ENCODE data around the gene FAF2.

Gene FAF2

GRCh38 chr5:176508603-176509002 is 60.4 kb downstream of the FAF2 start:
- Histone ChIP-seq H3K79me2 (ENCODE audit: insufficient read depth, low read length) (no peaks in the 10 kb centered on the region), H4K20me1 (ENCODE audit: insufficient read depth, low read length) (peaks cover 3% of the 10 kb centered on the region; the same call in 1 of the 2 replicates), H3K4me1 (ENCODE audit: insufficient read depth, low read length) (no peaks in the 10 kb centered on the region), H3K9ac (ENCODE audit: low read depth, low read length) (no peak overlapping the region), H3K4me2 (ENCODE audit: insufficient read depth, low read length) (no peak overlapping the region), H2AFZ (ENCODE audit: low read depth, low read length) (no peak overlapping the region), H3K9me3 (ENCODE audit: insufficient read depth, low read length, severe bottlenecking) (no peaks in the 10 kb centered on the region), H3K27me3 (ENCODE audit: insufficient read depth, low read length, poor library complexity) (no peaks in the 10 kb centered on the region), H3K36me3 (ENCODE audit: insufficient read depth, low read length) (peaks cover 60% of the 10 kb centered on the region), H3K4me3 (ENCODE audit: low read depth in 1 of 2, low read length in 2 of 2) (no peak overlapping the region), H3K27ac (ENCODE audit: low read length) (no peak overlapping the region)
- DNase-seq, result no peak
- ATAC-seq (ENCODE audit: insufficient read depth, low read depth), result no peak
- TF ChIP-seq EZH2 (IDR thresholded peaks at IDR 0.05; ENCODE audit: borderline replicate concordance, low read depth, low read length, severe bottlenecking), result no peak
- no peak for TF ChIP-seq CTCF (IDR thresholded peaks at IDR 0.05; ENCODE audit: borderline replicate concordance, extremely low read depth, low read length, poor library complexity, severe bottlenecking)

GRCh38 chr5:176513788-176514187 is 65.6 kb downstream of the FAF2 start:
- DNase-seq (no peak), ATAC-seq (ENCODE audit: insufficient read depth, low read depth) (no peak)
- no peaks in the 10 kb centered on the region for H3K4me1 ChIP-seq (ENCODE audit: insufficient read depth, low read length)
- no peaks in the 10 kb centered on the region for H3K79me2 ChIP-seq (ENCODE audit: insufficient read depth, low read length)
- peaks cover 9% of the 10 kb centered on the region for H3K36me3 ChIP-seq (ENCODE audit: insufficient read depth, low read length)
- H3K27me3 ChIP-seq (ENCODE audit: insufficient read depth, low read length, poor library complexity), result no peaks in the 10 kb centered on the region
- H3K4me3 ChIP-seq (ENCODE audit: low read depth in 1 of 2, low read length in 2 of 2), result no peak overlapping the region
- no peak overlapping the region for H2AFZ ChIP-seq (ENCODE audit: low read depth, low read length)
- no peaks in the 10 kb centered on the region; the same call in 1 of the 2 replicates for H4K20me1 ChIP-seq (ENCODE audit: insufficient read depth, low read length)
- no peak overlapping the region for H3K27ac ChIP-seq (ENCODE audit: low read length)
- no peak for TF ChIP-seq EZH2 (IDR thresholded peaks at IDR 0.05; ENCODE audit: borderline replicate concordance, low read depth, low read length, severe bottlenecking)
- TF ChIP-seq CTCF (IDR thresholded peaks at IDR 0.05; ENCODE audit: borderline replicate concordance, extremely low read depth, low read length, poor library complexity, severe bottlenecking), result no peak
- no peak overlapping the region for H3K9ac ChIP-seq (ENCODE audit: low read depth, low read length)
- no peak overlapping the region for H3K4me2 ChIP-seq (ENCODE audit: insufficient read depth, low read length)
- no peaks in the 10 kb centered on the region for H3K9me3 ChIP-seq (ENCODE audit: insufficient read depth, low read length, severe bottlenecking)

- H3K4me3 ChIP-seq (ENCODE audit: low read depth in 1 of 2, low read length in 2 of 2), result no peak overlapping the region
- no peak for DNase-seq
- H3K79me2 ChIP-seq (ENCODE audit: insufficient read depth, low read length), result no peaks in the 10 kb centered on the region
- H3K4me1 ChIP-seq (ENCODE audit: insufficient read depth, low read length), result no peaks in the 10 kb centered on the region
- no peaks in the 10 kb centered on the region for H3K27me3 ChIP-seq (ENCODE audit: insufficient read depth, low read length, poor library complexity)
- no peak overlapping the region for H3K4me2 ChIP-seq (ENCODE audit: insufficient read depth, low read length)
- no peak for ATAC-seq (ENCODE audit: insufficient read depth, low read depth)
- H3K36me3 ChIP-seq (ENCODE audit: insufficient read depth, low read length), result peaks cover 3% of the 10 kb centered on the region
- H3K27ac ChIP-seq (ENCODE audit: low read length), result no peak overlapping the region
- no peaks in the 10 kb centered on the region for H4K20me1 ChIP-seq (ENCODE audit: insufficient read depth, low read length)
- no peak overlapping the region for H2AFZ ChIP-seq (ENCODE audit: low read depth, low read length)
- no peak for TF ChIP-seq EZH2 (IDR thresholded peaks at IDR 0.05; ENCODE audit: borderline replicate concordance, low read depth, low read length, severe bottlenecking)
- no peak for TF ChIP-seq CTCF (IDR thresholded peaks at IDR 0.05; ENCODE audit: borderline replicate concordance, extremely low read depth, low read length, poor library complexity, severe bottlenecking)
- no peaks in the 10 kb centered on the region for H3K9me3 ChIP-seq (ENCODE audit: insufficient read depth, low read length, severe bottlenecking)
- H3K9ac ChIP-seq (ENCODE audit: low read depth, low read length), result no peak overlapping the region
Observed at GRCh38 chr5:176514244-176514950, 66.2 kb downstream of the FAF2 start.
